ENCODE data around the gene PRKAG2.
"Not testable (repeated sequence)": the region's sequence is repeated elsewhere in the genome, so short reads cannot be mapped to it uniquely, and the experiment has no call there.

PRKAG2 gene

DNA sequence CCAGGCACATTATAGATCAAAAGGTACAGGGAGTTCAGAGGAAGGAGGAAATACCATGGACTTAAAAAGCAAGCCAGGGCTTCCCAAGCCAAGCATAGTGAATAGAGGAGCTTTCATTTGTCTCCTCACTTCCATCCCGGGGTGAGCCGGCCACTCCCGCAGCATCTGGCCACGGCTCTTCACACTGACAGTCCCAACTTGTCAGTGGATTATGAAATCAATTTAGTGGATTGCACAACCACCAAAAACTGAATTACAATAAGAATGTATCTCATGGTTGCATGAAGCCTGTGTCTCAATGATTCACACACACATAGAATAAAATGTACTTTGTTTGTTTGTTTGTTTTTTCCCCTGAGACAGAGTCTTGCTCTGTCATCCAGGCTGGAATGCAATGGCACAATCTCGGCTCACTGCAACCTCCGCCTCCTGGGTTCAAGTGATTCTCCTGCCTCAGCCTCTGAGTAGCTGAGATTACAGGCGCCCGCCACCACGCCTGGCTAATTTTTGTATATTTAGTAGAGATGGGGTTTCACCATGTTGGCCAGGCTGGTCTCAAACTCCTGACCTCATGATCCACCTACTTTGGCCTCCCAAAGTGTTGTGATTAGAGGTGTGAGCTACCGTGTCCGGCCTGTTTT lies 79.1 kb downstream of the PRKAG2 start:
- not testable (repeated sequence) for DNase-seq

DNA sequence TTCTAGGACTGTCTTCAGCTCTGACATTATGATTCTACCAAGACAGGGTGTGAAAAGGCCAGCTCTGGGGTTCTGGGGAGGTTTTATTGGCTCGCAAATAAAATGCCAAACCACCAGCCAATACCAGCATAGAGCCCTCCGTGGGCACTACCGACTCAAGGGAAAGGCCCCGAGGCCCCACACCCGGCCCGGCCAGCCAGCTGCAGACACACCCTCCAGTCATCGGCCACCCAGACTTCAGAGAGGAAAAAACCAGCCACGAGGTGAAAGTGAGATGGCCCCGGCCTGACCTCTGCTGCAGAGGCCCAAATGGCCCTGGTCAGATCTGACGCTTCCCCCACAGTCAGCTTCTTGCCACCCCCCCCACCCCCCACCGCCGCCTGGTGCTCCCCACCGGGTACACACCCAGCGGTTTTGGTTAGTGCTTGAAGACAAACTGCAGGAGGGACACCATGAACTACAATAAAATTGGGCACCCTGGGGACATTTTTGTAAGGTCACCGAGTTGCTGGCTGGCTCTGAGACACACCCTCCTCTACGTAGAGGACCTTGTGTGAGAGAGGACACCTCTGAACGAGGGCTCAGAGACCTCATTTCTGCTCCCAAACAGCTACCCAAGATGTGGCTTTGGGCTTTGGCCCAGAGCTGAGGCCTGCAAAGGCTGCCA lies 79.9 kb downstream of the PRKAG2 start:
- no peak for DNase-seq

DNA sequence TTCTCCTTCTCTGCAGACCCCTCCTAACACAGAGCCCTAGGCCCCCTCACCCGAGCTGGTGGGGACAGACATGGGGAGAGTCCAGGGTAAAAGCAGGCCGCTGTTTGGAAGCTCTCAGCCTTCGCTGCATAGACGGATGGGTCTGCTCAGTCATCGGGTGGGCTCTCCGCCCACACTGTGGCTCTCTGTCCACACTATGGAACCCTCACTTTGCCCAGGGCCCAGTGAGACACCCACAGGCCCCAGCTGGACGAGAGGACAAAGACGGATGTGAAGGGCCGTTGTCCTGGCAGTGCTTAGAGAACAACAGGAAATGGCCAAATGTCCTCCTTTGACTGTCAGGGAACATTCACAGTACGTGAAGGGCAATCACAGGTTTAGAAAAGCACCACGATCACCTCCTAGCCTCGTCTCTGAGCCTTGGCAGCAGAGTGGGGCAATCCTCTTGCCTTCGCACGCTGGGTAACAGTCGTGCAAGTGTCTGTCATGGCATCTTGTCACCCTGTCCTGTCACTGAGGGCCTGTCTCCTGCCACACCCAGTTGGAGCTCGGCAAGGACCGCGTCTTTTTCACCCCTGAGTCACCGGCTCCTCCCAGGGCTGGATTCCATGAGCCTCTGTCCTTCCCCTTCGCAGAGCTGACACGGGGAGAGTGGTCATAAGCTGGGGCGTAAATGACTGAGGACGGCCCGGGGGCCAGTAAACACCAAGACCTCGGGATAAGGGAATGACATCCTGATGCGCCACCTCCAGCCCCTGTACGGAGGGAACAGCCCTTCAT lies 80.6 kb downstream of the PRKAG2 start:
- no peak for DNase-seq

DNA sequence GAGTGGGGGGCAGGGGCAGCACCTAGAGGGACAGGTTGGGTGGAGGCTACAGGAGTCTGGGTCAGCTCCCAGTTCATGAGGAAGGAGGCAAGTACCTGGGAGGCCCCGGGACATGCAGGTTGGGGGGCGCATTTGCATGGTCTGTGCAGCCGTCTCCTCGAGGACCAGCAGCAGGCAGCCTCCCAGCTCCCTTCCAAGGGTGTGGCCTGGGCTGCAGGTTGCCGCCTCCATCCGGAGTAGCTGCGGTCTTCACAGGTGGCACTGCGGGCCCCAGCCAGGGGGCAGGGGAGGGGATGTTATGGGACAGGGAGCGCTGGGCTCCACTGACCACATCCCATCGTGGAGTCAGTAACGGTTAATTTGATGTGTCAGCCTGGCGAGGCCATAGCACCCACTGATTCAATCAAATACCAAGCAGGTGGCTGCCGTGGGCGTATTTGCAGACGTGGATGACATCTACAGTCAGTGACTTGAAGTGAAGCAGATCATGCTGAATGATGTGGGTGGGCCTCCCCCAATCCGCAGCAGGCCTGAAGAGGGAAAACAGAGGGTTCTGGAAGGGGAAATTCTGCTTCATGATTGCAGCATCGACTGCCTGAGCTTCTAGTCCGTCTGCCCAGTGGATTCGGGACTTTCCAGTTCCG lies 81.6 kb downstream of the PRKAG2 start:
- DNase-seq = no peak

- no peak for DNase-seq
Measured at GRCh38 chr7:151794508-151795167, 82.3 kb downstream of the PRKAG2 start.

- no peak for DNase-seq
Measured at GRCh38 chr7:151793991-151794507, 82.9 kb downstream of the PRKAG2 start.

DNA sequence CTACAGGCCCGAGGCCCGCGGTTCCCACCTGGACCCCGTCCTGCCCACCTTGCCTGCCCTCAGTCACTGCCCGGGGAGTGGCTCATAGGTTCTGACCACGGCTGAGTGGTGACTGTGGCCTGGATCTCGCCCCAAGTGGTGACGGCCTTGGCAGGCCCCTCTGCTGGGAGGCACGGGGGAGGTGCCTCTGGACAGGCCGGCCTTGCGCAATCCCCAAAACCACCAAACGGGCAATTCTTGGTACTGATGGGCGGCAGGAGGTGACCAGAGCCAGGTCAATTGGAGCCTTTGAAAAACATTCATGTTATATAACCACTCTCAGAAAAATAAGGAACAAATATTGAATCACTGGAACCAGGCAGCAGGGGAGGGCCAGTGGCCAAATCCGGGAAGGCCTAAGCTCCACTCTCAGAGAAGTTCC lies 83.4 kb downstream of the PRKAG2 start:
- DNase-seq = no peak

DNA sequence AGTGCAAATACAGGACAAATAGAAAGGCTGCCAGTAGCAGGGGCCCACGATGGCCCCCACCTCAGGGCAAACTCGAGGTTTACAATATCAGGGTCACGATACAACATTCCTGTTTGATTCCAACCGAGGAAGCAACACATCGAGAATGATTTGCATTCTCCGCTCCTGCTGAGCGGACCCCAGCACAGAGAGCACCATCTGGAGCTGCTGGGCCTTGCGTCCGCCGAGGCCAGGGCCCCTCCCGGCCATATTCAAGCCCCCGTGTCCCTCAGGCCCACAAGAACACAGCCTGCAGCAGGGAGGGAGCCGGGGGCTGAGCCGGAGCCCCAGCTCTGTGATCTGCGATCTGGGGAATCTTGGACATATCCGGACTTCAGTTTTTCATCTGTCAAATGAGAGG lies 84.3 kb downstream of the PRKAG2 start:
- no peak for DNase-seq

GRCh38 chr7:151792086-151792485 lies 84.8 kb downstream of the PRKAG2 start:
- no peak for DNase-seq

DNA sequence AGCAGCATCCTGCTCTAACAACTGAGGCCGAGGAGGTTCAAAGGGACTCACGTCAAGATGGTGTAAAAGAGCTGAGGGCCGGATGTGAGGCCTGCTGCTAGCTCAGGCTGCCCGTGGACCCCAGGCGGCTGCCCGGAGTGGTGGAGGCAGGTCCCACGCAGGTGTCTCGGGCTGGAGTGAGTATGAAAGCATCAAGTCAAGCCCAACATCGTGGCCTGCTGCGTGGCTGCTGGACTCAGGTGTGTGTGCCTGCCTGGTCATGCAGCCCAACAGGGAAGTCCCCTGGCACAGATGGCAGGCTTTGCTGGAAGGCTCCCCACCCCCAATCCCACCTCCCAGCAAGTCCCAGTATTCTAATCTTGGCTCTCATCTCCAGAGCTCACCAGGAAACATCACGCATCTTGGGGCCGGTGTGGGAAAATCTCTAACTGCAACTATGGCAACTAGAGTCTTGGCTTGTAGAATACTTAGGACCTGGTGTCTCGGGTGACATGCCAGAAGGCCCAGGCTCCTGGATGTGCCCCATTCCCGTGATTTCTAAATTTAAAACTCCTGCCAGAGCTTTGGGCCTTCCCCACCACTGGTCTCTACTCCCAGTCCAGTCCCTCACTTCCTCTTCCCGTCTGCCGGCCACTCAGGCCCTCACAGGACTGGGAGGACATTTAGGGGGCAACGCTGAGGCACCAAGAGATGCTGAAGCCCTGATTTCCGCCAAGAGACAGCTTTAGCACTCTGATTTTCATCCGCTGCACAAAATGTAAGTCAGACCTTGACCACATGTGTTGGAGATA lies 85.9 kb downstream of the PRKAG2 start:
- DNase-seq = no peak

GRCh38 chr7:151790095-151790829 lies 86.7 kb downstream of the PRKAG2 start:
- no peak for DNase-seq

DNA sequence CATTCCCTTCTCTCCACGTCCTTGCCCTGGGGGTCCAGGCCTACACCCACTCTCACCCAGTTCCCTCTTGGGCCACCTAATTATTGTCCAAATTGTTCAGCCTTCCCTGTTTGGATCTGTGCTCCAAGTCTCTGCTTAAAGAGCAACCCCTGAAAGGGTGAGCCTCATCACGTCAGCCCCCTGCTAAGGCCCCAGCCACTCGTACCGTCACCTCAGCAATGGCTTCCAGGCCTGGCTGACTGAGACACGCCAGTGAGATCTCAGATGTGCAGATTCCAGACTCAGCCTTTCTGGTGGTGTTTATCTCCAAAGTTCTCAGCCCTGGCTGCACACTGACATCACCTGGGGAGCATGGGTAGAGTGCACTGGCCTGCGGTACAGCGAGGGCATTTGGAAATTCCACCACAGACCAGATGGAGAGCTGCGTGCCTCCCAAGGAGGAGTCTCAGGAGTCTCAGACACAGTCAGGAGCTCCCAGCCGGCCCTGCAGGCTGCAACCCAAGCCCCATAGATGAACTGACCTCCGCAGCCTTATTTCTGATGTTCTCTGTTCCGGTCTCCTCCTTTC lies 87.5 kb downstream of the PRKAG2 start:
- no peak for DNase-seq

GRCh38 chr7:151787348-151787747 lies 89.6 kb downstream of the PRKAG2 start:
- no peak for DNase-seq

GRCh38 chr7:151786936-151787335 lies 90.0 kb downstream of the PRKAG2 start:
- no peak for DNase-seq

GRCh38 chr7:151786241-151786640 lies 90.7 kb downstream of the PRKAG2 start:
- no peak for DNase-seq

DNA sequence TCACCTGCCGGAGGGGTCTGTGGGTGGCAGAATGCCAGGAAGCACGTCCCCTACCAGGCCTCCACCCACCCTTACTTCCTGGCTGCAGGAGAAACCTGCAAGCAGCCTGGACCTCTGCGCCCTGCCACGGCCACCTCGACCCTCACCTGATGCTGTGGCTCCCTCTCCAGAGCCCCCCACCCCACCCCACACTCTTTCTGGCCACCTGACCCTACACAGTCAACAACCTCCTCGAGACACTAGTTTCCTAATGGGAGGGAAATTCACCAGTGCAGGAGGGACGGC lies 91.3 kb downstream of the PRKAG2 start:
- no peak for DNase-seq

DNA sequence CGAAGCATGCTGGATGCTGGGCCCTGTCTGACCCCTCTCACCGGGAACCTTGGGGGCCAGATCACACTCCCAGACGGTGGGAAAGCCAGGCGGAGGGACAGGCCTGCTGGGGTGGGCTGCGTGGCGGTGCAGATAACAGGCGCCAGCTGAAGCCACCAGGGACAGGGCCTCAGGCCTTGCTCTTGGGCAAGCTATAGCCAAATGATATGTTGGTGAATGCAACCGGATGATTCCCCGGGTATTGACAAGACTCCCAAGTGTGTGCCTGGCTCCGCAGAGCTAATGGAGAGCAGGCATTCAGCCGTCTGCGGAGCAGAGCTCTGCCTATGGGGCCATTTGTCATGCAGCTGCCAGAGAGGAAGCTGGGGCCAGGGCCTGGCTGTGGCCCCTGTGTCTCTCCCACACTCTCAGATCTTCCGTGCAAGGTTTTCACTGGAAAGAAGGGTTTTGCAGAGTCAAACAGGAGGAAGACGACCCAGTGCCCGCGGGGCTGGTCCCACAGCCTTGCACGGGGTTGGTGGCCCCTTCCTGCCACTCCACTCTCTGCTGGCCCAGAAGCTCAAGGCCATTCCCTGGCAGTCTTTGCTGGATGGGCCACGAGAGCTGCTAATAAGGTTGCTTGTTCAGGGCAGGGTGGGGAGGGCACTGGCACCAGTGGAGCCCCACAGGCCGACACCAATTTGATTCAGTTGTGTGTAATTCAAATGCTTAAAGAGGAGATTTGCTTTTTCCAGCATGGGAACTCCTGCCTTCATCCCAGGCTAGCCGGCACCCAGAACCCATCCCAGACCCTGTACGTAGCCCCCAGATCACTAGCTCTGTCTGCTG lies 91.8 kb downstream of the PRKAG2 start:
- no peak for DNase-seq

DNA sequence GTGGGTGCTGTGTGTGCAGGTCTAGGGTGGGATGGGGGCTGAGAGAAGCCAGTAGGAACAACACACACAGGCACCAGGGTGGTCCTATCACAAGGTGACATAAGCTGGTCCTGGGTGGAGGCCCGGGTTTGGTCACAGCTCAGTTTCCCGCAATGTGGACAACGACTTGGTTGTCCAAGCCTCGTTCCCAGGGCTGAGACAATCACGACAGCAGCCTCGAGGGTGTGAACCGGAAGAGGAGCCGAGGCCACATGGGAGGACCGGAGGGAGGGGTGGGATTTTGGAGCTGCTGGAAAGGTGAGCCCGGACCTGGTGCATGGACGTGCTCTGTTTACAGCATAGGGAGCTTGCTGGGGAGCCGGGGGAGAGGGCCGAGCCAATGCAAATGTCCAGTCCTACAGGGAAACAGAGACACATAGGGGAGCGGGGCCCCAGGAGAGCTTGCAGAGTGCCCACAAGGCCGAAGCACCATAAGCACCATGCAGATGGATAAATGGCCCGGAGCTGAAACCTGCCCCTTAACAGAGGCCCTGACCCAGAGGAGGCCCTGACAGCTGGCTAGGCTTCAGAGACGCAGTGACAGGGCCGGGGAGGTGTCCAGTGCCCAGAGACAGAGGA lies 92.8 kb downstream of the PRKAG2 start:
- DNase-seq = no peak

DNA sequence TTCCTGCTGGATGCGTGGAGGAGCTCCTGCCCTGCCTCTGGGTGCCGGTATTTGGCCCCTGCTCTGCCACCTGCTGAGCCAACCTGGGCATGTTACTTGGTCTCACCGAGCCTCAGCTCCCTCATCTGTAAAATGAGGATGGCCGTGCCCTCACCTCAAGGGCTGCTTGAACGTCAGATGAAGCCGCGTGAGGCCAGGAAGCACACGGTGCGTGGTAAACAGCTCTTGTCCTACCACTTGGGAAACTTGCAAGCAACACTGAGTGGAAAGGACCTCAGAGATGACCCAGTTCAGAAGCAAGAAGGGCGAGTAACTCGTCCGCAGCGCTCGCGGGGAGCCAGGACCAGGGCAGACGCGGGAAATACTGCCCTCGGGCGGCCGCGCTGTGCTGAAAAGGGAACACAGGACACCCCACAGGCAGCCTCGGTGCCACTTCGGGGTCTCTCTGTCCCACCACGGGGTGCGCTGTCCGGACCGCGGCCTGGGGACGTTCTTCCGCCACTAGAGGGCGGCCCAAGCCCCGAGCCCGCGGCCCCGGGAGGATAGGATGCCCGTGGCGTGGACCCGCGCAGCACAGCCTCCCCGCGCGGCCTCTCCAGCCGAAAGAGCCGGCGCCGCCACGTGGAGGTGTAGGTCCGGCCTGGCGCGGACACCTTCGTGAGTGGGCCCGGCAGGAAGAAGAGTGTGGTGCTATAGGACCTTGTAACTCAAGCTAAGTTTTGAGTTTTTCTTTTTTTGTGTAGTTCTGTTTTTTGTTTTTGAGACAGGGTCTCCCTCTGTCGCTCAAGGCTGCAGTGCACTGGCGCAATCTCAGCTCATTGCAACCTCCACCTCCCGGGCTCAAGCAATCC lies 94.1 kb downstream of the PRKAG2 start:
- DNase-seq = no peak
